H1 (cell line): Measurements from ENCODE around the gene DACT1. TPM values are rescaled to one million over a fixed set of nuclear protein-coding genes. Genes with fewer than 3 reads are reported as not detected.

Experiments
- CTCF ChIA-PET: fragments of 300-600 bp; sonication (Branson Sonifier 250); formaldehyde crosslinking; loops from one replicate; lab custom pipeline; 2021; ENCODE audit not compliant: partially characterized antibody; lab: Charles Lee
- POLR2A ChIA-PET: fragments of 300-600 bp; sonication (Branson Sonifier 250); formaldehyde crosslinking; loops from one replicate; lab custom pipeline; 2021; ENCODE audit warnings: inconsistent platforms; ENCODE audit not compliant: partially characterized antibody; lab: Charles Lee
- DNase-seq, 2 experiments: peaks; one replicate each; pipeline versions ENCODE4 v3.0.0 to v3.0.0-alpha.2; 2010 to 2022; ENCODE audit warnings: low spot score in 2 of 2, low read depth in 1 of 2, mixed read lengths in 1 of 2
- FAIRE-seq: peaks from 2 replicates; lab custom pipeline; 2011; peaks lifted over from hg19 to GRCh38; lab: Jason Lieb, UNC
- H2AFZ ChIP-seq: 2 replicates; pipeline ENCODE4 v1.8.1; 2012; ENCODE audit warnings: low read length, inconsistent platforms
- H2AK5ac ChIP-seq: 2 replicates; pipeline ENCODE4 v1.6.1; 2013; ENCODE audit warnings: low read depth, low read length
- H2BK120ac ChIP-seq: replicated peaks from 2 replicates; pipeline ENCODE3; 2013; ENCODE audit warnings: low read depth, low read length, inconsistent platforms
- H2BK12ac ChIP-seq: 2 replicates; pipeline ENCODE4 v1.6.1; 2013; ENCODE audit warnings: low read depth, low read length
- H2BK15ac ChIP-seq: 2 replicates; pipeline ENCODE4 v1.6.1; 2013; ENCODE audit warnings: low read length
- H2BK20ac ChIP-seq: 2 replicates; pipeline ENCODE4 v1.6.1; 2013; ENCODE audit warnings: low read length
- H2BK5ac ChIP-seq: 2 replicates; pipeline ENCODE4 v1.6.1; 2013; ENCODE audit warnings: low read depth, low read length
- H3K14ac ChIP-seq: 2 replicates; pipeline ENCODE4 v1.6.1; 2013; ENCODE audit warnings: inconsistent platforms; ENCODE audit not compliant: insufficient read length
- H3K18ac ChIP-seq: 2 replicates; pipeline ENCODE4 v1.6.1; 2013; ENCODE audit warnings: low read length; ENCODE audit errors: extremely low read depth
- H3K23ac ChIP-seq: 2 replicates; pipeline ENCODE4 v1.6.1; 2013; ENCODE audit warnings: inconsistent platforms; ENCODE audit not compliant: insufficient read length
- H3K23me2 ChIP-seq: 2 replicates; pipeline ENCODE4 v1.6.1; 2013; ENCODE audit warnings: low read depth, low read length
- H3K27ac ChIP-seq: 2 replicates; pipeline ENCODE4 v1.6.1; 2011; ENCODE audit warnings: low read depth, low read length, inconsistent platforms
- H3K27me3 ChIP-seq, 4 experiments: replicated peaks in 1 of 4; 1 replicate in 1 of 4; 2 replicates in 3 of 4; pipeline versions ENCODE4 v1.6.1 to v1.8.1; 2011 to 2013; ENCODE audit warnings: low read length in 3 of 4, mild to moderate bottlenecking in 3 of 4, inconsistent platforms in 2 of 4, mixed read lengths in 2 of 4, moderate library complexity in 1 of 4; ENCODE audit not compliant: control insufficient read depth in 3 of 4, insufficient read depth in 3 of 4; ENCODE audit errors: extremely low read depth in 1 of 4
- H3K36me3 ChIP-seq, 4 experiments: 2 replicates each; pipeline versions ENCODE4 v1.6.1 to v1.8.1; 2011 to 2013; ENCODE audit warnings: mild to moderate bottlenecking in 4 of 4, low read length in 3 of 4, moderate library complexity in 2 of 4, control low read depth in 1 of 4, inconsistent platforms in 1 of 4; ENCODE audit not compliant: insufficient read depth in 4 of 4, control insufficient read depth in 2 of 4
- H3K4ac ChIP-seq: replicated peaks from 2 replicates; pipeline ENCODE3; 2013; ENCODE audit warnings: low read length, low read depth, mixed read lengths, inconsistent platforms; ENCODE audit not compliant: insufficient read length
- H3K4me1 ChIP-seq, 4 experiments: replicated peaks in 1 of 4; 1 replicate in 1 of 4; 2 replicates in 3 of 4; pipeline versions ENCODE4 v1.6.1 to v1.8.1; 2011 to 2013; ENCODE audit warnings: low read length in 3 of 4, inconsistent platforms in 2 of 4, mixed read lengths in 1 of 4; ENCODE audit not compliant: insufficient read depth in 4 of 4, control insufficient read depth in 3 of 4
- H3K4me2 ChIP-seq, 2 experiments: 2 replicates each; pipeline versions ENCODE4 v1.6.1 to v1.8.1; 2011 to 2013; ENCODE audit warnings: low read depth in 2 of 2, low read length in 2 of 2, control low read depth in 1 of 2, inconsistent platforms in 1 of 2, mild to moderate bottlenecking in 1 of 2; ENCODE audit not compliant: insufficient read depth in 1 of 2
- H3K4me3 ChIP-seq, 4 experiments: fragments of 200-600, 300-600 bp in 1 of 4; sonication (generic), shearing (Covaris generic), sonication (Bioruptor Twin) in 1 of 4; 2 replicates each; pipeline versions ENCODE4 v1.5.1 to v1.8.1; 2011 to 2016; ENCODE audit warnings: low read length in 4 of 4, low read depth in 3 of 4, control low read depth in 2 of 4, inconsistent platforms in 2 of 4, mild to moderate bottlenecking in 2 of 4, mixed read lengths in 1 of 4, moderate library complexity in 1 of 4; ENCODE audit not compliant: insufficient read depth in 2 of 4; ENCODE audit errors: extremely low read depth in 1 of 4
- H3K56ac ChIP-seq: replicated peaks from 2 replicates; pipeline ENCODE3; 2013; ENCODE audit warnings: low read depth, mild to moderate bottlenecking, mixed read lengths, low read length, inconsistent platforms; ENCODE audit not compliant: insufficient read length
- H3K79me1 ChIP-seq: 2 replicates; pipeline ENCODE4 v1.6.1; 2013; ENCODE audit warnings: low read depth, low read length, control low read depth
- H3K79me2 ChIP-seq, 2 experiments: 2 replicates each; pipeline versions ENCODE4 v1.6.1 to v1.8.1; 2012 to 2013; ENCODE audit warnings: low read length in 2 of 2, mild to moderate bottlenecking in 2 of 2, inconsistent platforms in 1 of 2; ENCODE audit not compliant: insufficient read depth in 2 of 2, control insufficient read depth in 1 of 2
- H3K9ac ChIP-seq, 4 experiments: replicated peaks in 1 of 4; 1 replicate in 1 of 4; 2 replicates in 3 of 4; pipeline versions ENCODE4 v1.6.1 to v1.8.1; 2011 to 2013; ENCODE audit warnings: low read depth in 3 of 4, low read length in 3 of 4, control low read depth in 2 of 4, mild to moderate bottlenecking in 2 of 4, moderate library complexity in 2 of 4, inconsistent platforms in 1 of 4; ENCODE audit errors: extremely low read depth in 1 of 4
- H3K9me3 ChIP-seq, 2 experiments: 2 replicates each; pipeline versions ENCODE4 v1.6.1 to v1.8.1; 2012 to 2013; ENCODE audit warnings: mild to moderate bottlenecking in 2 of 2, moderate library complexity in 2 of 2, control low read depth in 1 of 2, inconsistent platforms in 1 of 2, low read depth in 1 of 2, low read length in 1 of 2, mixed read lengths in 1 of 2; ENCODE audit not compliant: insufficient read depth in 2 of 2
- H4K20me1 ChIP-seq, 2 experiments: replicated peaks in 1 of 2; 2 replicates each; pipeline versions ENCODE3 to v1.8.1; 2011 to 2013; ENCODE audit warnings: inconsistent platforms in 2 of 2, low read length in 2 of 2, mild to moderate bottlenecking in 1 of 2; ENCODE audit not compliant: insufficient read depth in 2 of 2, control insufficient read depth in 1 of 2
- H4K5ac ChIP-seq: 2 replicates; pipeline ENCODE4 v1.6.1; 2013; ENCODE audit warnings: low read length, low read depth, mixed read lengths, inconsistent platforms; ENCODE audit not compliant: insufficient read length
- H4K8ac ChIP-seq: 2 replicates; pipeline ENCODE4 v1.8.0; 2013; ENCODE audit warnings: mild to moderate bottlenecking, moderate library complexity, low read length, inconsistent platforms; ENCODE audit not compliant: insufficient read depth; ENCODE audit errors: extremely low read depth
- H4K91ac ChIP-seq: replicated peaks from 2 replicates; pipeline ENCODE3; 2013; ENCODE audit warnings: low read length, mixed read lengths, inconsistent platforms; ENCODE audit not compliant: insufficient read length
- ATF3 ChIP-seq: IDR thresholded peaks from 2 replicates; pipeline ENCODE4 v1.6.1; 2011; ENCODE audit warnings: low read depth, mild to moderate bottlenecking, low read length; ENCODE audit not compliant: insufficient read depth
- CTBP2 ChIP-seq: IDR thresholded peaks from 2 replicates; pipeline ENCODE4 v1.7.0; 2011; ENCODE audit warnings: borderline replicate concordance, mild to moderate bottlenecking, moderate library complexity, mixed read lengths, low read length; ENCODE audit not compliant: insufficient read depth, insufficient read length
- EGR1 ChIP-seq: IDR thresholded peaks from 2 replicates; pipeline ENCODE4 v1.6.1; 2011; ENCODE audit warnings: low read depth, low read length, borderline replicate concordance
- EZH2 ChIP-seq: fragments of 200-600 bp; sonication (generic); IDR thresholded peaks from 2 replicates; pipeline ENCODE4 v1.7.1; 2012; ENCODE audit warnings: low read depth, mild to moderate bottlenecking, moderate library complexity, low read length, inconsistent platforms; ENCODE audit not compliant: severe bottlenecking
- POLR2A ChIP-seq, 2 experiments: IDR thresholded peaks; 1 replicate in 1 of 2; 2 replicates in 1 of 2; pipeline ENCODE4 v1.6.1; 2011; ENCODE audit warnings: low read depth in 2 of 2, low read length in 2 of 2, mild to moderate bottlenecking in 2 of 2; ENCODE audit errors: control extremely low read depth in 1 of 2
- POU5F1 ChIP-seq: IDR thresholded peaks from 2 replicates; pipeline ENCODE4 v1.6.1; 2011; ENCODE audit warnings: low read depth, mild to moderate bottlenecking, low read length, moderate library complexity
- TAF1 ChIP-seq: IDR thresholded peaks from 2 replicates; pipeline ENCODE4 v1.6.1; 2011; ENCODE audit warnings: mild to moderate bottlenecking, low read depth, low read length
- TCF12 ChIP-seq: IDR thresholded peaks from 2 replicates; pipeline ENCODE4 v1.6.1; 2011; ENCODE audit warnings: low read depth, mild to moderate bottlenecking, low read length
- WGBS, 2 experiments: shearing (Covaris generic) in 1 of 2; methylation state at CpG; one replicate each; pipeline versions ENCODE4 v1.1.6 to v1.1.7; 2013 to 2015; ENCODE audit warnings: low lambda C conversion rate in 2 of 2, mixed read lengths in 2 of 2, inconsistent platforms in 1 of 2, low coverage in 1 of 2, missing lambda C conversion rate in 1 of 2; ENCODE audit not compliant: insufficient replicate concordance in 2 of 2, insufficient coverage in 1 of 2, insufficient read length in 1 of 2; ENCODE audit errors: extremely low coverage in 1 of 2, missing lambda C conversion rate in 1 of 2; 5-methylcytosine and 5-hydroxymethylcytosine counted together
- polyA plus RNA-seq, 7 experiments: library from polyadenylated mRNA; depleted of rRNA in 3 of 7; stranded (reverse) in 5 of 7; unstranded in 2 of 7; fragments of >200 nt in 5 of 7; fragments of 200-250 nt in 2 of 7; gene quantifications; 1 replicate in 5 of 7; 2 replicates in 1 of 7; 4 replicates in 1 of 7; pipeline versions ENCODE4 v1.2.1 to v1.2.3, GENCODE V29; 2011 to 2013; ENCODE audit warnings: missing spikeins in 2 of 7, mixed read lengths in 2 of 7
- total RNA-seq: library from RNA; stranded (reverse); fragmentation: NEBNext Ultra II Directional; extraction: Animal tissue kit (Norgen Biotek cat#: 25700); gene quantifications from 2 replicates; pipeline ENCODE4 v1.2.1, GENCODE V29; 2021

The DACT1 gene
- total and polyA plus RNA-seq, 2 of the 8 experiments (the other 6 are each of a cell fraction or from before 2014, with no cell fraction given), result 3.2 to 29.8 TPM

- Histone ChIP-seq H3K23ac (no peak overlapping the region), H2BK5ac (no peak overlapping the region), H3K27ac (no peak overlapping the region), H4K91ac (no peak overlapping the region), H4K8ac (no peak overlapping the region), H3K79me1 (no peaks in the 10 kb centered on the region), H3K27me3 (no peaks in the 10 kb centered on the region), H3K18ac (no peak overlapping the region), H2BK120ac (no peak overlapping the region), H4K5ac (no peak overlapping the region), H3K4me2 (no peak overlapping the region), H3K4me3 (no peak overlapping the region), H3K79me2 (no peaks in the 10 kb centered on the region), H3K9ac (no peak overlapping the region), H3K56ac (no peak overlapping the region), H2BK12ac (no peak overlapping the region), H2AK5ac (no peak overlapping the region), H3K14ac (no peak overlapping the region), H2BK20ac (no peak overlapping the region), H2AFZ (no peak overlapping the region), H2BK15ac (no peak overlapping the region), H3K4ac (no peak overlapping the region), H3K9me3 (no peaks in the 10 kb centered on the region), H4K20me1 (no peaks in the 10 kb centered on the region), H3K4me1 (no peaks in the 10 kb centered on the region), H3K36me3 (no peaks in the 10 kb centered on the region), H3K23me2 (no peaks in the 10 kb centered on the region)
- no peak for TF ChIP-seq POLR2A (IDR thresholded peaks at IDR 0.05; ENCODE audit: control extremely low read depth in 1 of 2, low read depth in 2 of 2, low read length in 2 of 2)
- no peak for TF ChIP-seq EGR1
- TF ChIP-seq POU5F1, result no peak
- TF ChIP-seq TAF1, result no peak
- TF ChIP-seq EZH2, result no peak
- TF ChIP-seq TCF12, result no peak
- no peak for TF ChIP-seq ATF3
- no peak for TF ChIP-seq CTBP2
- DNase-seq (no peak), FAIRE-seq (no peak)
- POLR2A ChIA-PET, result no interaction called here
- 95% methylated on average over 1 of the region's 1 CpG; no CpG with 5 or more reads in 1 of the 2 experiments for WGBS, 2 experiments
- CTCF ChIA-PET, result no interaction called here
Measured at GRCh38 chr14:58695514-58695913, 57.8 kb downstream of the DACT1 start.
